ENCODE results near the gene CDK2AP2. TPM values are rescaled to one million over a fixed set of nuclear protein-coding genes. Genes with fewer than 3 reads are reported as not detected.

CDK2AP2 gene
- total RNA-seq, 1 donor from 2014 or later = 32.0 TPM

DNA sequence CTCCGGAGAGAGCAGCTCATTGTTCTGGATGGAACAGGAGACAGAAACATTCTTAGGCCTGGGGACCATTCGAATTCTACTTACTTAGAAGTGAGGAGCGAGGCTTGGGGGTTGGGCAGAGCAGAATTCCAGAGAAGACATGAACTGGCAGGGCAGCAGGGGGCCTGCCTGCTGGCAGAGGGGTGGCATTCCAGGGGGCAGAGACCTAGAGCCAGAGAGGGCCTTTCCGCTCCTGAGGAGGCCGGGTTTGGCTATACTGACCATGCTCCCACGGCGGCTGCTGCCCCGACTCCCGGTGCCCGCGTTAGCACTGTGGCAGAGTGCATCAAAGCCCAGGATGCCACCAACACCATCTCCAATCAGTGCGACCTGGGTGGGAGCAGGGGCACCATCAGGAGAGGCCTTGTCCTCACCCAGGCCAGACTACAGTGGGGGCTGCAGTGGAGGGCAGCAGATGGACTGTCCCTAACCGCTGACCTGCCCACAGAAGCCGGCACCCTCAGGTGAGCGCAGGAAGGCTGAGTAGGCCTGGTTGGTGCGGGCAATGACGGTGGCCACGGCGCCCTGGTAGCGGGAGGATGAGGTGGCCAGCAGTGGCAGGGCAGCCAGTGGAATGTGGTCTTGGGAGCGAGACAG, 10.2 kb downstream of the CDK2AP2 start:
- DNase-seq (ENCODE audit: low read depth, low spot score) = no peak
- Mint-ChIP-seq H3K36me3 (ENCODE audit: low read depth) (peaks cover 12% of the 10 kb centered on the region), H3K9me3 (no peaks in the 10 kb centered on the region), H3K27ac (ENCODE audit: unreplicated experiment) (no peak overlapping the region), H3K4me3 (no peak overlapping the region), H3K4me1 (peaks cover 2% of the 10 kb centered on the region), H3K27me3 (ENCODE audit: low read depth) (no peaks in the 10 kb centered on the region)
- TF ChIP-seq, protein P1, sequence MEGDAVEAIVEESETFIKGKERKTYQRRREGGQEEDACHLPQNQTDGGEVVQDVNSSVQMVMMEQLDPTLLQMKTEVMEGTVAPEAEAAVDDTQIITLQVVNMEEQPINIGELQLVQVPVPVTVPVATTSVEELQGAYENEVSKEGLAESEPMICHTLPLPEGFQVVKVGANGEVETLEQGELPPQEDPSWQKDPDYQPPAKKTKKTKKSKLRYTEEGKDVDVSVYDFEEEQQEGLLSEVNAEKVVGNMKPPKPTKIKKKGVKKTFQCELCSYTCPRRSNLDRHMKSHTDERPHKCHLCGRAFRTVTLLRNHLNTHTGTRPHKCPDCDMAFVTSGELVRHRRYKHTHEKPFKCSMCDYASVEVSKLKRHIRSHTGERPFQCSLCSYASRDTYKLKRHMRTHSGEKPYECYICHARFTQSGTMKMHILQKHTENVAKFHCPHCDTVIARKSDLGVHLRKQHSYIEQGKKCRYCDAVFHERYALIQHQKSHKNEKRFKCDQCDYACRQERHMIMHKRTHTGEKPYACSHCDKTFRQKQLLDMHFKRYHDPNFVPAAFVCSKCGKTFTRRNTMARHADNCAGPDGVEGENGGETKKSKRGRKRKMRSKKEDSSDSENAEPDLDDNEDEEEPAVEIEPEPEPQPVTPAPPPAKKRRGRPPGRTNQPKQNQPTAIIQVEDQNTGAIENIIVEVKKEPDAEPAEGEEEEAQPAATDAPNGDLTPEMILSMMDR (conservative IDR thresholded peaks at IDR 0.05) = no peak

DNA sequence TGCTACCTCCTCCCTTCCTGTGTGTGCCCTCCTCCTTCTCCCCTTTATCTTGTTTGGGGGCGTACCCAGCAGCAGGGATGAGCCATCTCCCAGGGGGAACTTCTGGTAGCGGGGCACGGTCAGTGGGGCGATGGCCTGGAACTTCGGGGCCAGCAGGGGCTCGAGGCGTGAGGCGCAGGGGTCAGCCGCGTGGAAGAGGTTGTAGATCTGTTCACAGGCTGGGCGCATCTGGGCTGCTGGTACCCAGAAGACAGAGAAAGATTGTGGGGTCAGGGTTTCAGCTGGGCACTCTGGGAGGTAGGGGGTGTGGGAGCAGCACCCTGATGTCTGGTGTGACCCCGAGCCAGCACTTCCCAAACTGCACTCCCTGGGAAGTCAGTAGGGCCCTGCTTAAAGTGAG, 11.8 kb downstream of the CDK2AP2 start:
- Mint-ChIP-seq H3K27ac (ENCODE audit: unreplicated experiment) (no peak overlapping the region), H3K36me3 (ENCODE audit: low read depth) (peaks cover 10% of the 10 kb centered on the region), H3K4me1 (peaks cover 1% of the 10 kb centered on the region), H3K9me3 (no peaks in the 10 kb centered on the region), H3K27me3 (ENCODE audit: low read depth) (no peaks in the 10 kb centered on the region), H3K4me3 (no peak overlapping the region)
- DNase-seq (ENCODE audit: low read depth, low spot score) = no peak
- TF ChIP-seq, protein P1 (conservative IDR thresholded peaks at IDR 0.05) = no peak

DNA sequence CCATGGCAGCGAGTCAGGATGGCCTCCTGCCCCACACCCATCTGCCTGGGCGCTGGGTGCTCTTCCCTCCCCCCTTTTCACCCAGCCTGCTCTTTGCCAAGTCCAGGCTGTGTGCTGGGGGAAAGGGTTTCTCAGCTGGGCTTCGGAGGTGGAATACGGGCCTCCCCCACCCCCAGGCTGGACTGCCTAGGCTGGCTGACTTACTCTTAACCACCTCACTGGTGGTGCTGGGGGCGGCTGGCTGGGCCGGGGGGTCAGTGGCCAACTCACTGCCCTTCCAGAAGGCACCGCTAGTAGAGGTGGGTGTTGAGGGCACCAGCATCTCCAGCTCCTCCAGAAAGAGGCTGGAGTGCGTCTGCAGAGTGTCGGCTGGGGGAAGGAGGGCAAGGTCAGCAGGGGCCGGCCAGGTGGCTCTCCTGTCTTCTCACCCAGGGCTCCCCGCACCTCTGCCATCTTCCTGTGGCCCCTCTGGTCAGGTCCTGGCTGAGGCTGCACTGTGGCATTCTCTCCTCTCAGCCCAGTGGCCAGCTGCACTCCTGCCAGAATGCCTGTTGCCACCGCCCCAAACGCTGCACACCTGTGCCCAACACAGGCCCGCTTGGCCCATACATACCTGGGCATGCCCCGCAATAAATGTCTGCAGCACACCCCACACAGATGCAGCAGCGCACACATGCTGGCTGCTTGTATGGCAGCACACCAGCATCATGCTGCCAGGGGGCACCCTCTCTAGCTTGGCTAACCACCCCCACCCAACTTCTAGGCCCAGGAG, 12.5 kb downstream of the CDK2AP2 start:
- H3K4me1 Mint-ChIP-seq = peaks cover 5% of the 10 kb centered on the region
- no peaks in the 10 kb centered on the region for H3K9me3 Mint-ChIP-seq
- TF ChIP-seq, protein P1 (conservative IDR thresholded peaks at IDR 0.05) = no peak
- no peak overlapping the region for H3K27ac Mint-ChIP-seq (ENCODE audit: unreplicated experiment)
- DNase-seq (ENCODE audit: low read depth, low spot score) = no peak
- no peak overlapping the region for H3K4me3 Mint-ChIP-seq
- no peaks in the 10 kb centered on the region for H3K27me3 Mint-ChIP-seq (ENCODE audit: low read depth)
- peaks cover 3% of the 10 kb centered on the region for H3K36me3 Mint-ChIP-seq (ENCODE audit: low read depth)

DNA sequence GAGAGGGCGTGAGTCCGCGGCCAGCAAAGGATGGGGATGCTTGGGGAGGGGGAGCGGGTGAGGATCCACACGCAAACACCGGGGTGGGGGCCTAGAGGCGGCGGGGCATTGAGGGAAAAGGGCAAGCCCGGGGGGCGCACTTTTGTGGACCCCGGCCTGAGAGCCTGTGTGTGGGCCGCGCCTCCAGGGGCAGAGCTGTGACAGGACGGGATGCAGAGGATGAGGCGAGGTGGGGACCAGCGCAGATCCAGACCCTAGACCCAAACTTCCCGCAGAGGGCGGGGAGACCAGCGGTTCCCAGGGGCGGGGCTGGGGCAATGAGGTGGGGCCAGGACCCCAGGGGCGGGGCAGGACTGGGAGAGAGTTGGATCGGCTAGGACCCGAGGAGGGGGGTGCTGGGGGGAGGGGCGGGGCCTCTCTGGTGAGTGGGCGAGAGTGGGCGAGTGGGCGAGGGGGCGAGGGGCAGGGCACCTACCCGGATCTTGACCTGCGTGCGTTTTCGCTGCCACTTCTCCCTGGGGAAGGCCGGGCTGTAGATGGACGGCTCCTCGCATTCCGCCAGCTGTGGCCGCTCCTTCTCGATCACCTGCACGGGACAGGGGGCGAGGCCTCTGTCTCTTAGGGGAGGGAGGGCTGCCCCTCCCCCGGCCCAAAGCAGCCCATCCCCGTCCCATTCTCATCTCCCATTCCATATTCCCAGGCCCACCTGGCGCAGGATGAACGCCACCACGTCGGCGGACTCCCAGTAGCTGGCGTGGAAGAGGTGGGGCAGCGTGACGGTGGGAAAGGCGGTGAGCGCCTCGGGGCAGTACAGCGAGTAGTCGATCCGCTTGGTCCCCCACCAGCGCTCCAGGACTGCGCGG, 13.4 kb downstream of the CDK2AP2 start:
- no peak for DNase-seq (ENCODE audit: low read depth, low spot score)
- Mint-ChIP-seq H3K9me3 (no peaks in the 10 kb centered on the region), H3K4me1 (peaks cover 8% of the 10 kb centered on the region), H3K27me3 (ENCODE audit: low read depth) (no peaks in the 10 kb centered on the region), H3K27ac (ENCODE audit: unreplicated experiment) (no peak overlapping the region), H3K4me3 (no peak overlapping the region), H3K36me3 (ENCODE audit: low read depth) (peaks cover 5% of the 10 kb centered on the region)
- TF ChIP-seq, protein P1 (conservative IDR thresholded peaks at IDR 0.05) = no peak

DNA sequence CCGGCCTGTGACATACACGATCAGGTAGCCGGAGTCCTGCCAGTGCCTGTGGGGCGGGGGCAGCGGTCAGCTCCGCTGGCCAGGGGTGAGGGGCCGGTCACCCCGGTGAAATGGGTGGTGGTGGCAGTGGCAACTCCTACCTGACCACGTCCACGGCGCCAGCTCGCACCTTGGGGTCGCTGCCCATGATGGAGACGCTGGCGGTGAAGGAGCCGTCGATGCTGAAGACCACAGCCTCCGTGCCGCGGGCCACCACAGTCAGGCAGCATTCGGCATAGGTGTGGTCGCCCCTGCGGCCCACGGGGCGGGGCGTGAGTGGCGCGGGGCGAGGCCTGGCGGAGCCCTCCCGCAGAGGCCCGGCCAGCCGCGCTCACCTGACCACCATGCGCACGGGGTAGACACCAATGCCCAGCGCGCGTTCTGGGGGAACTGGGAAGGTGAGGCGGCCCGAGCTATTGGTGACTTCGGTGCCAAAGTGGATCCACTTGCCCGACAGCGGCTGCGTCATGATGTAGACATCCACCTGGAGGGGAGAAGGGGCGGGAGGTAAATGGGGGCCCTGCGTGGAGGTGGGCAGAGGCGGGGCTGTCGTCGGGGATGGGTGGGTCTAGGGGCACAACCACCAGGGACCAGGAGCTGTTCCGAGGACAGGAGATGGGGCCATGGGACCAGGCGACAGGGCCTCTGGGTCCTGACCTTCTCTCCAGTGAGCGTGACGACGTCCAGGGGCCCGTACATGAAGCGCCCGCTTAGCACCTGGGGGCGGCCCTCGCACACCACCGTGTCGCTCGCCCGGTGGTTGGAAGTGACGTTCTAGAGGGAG, 14.2 kb downstream of the CDK2AP2 start:
- no peak overlapping the region for H3K4me3 Mint-ChIP-seq
- DNase-seq (ENCODE audit: low read depth, low spot score) = no peak
- no peaks in the 10 kb centered on the region for H3K9me3 Mint-ChIP-seq
- H3K27ac Mint-ChIP-seq (ENCODE audit: unreplicated experiment) = no peak overlapping the region
- TF ChIP-seq, protein P1 (conservative IDR thresholded peaks at IDR 0.05) = no peak
- peaks cover 10% of the 10 kb centered on the region for H3K4me1 Mint-ChIP-seq
- peaks cover 4% of the 10 kb centered on the region for H3K36me3 Mint-ChIP-seq (ENCODE audit: low read depth)
- H3K27me3 Mint-ChIP-seq (ENCODE audit: low read depth) = no peaks in the 10 kb centered on the region
